Uterus (tissue), 4 donors: ENCODE measurements around the gene ACTR5. TPM values are rescaled to one million over a fixed set of nuclear protein-coding genes. Genes with fewer than 3 reads are reported as not detected.

Source experiments
- DNase-seq, 2 donors: peaks; one replicate each; pipeline ENCODE4 v3.0.0-alpha.2; 2019 to 2020
- H3K27ac ChIP-seq, 2 donors: fragments of 200-600 bp; sonication (generic); 1 replicate in 1 of 2; 2 replicates in 1 of 2; pipeline ENCODE4 v1.5.1; 2016 to 2018
- H3K27me3 ChIP-seq, 2 donors: fragments of 200-600 bp; sonication (generic); one replicate each; pipeline ENCODE4 v1.5.1; 2018 to 2019; ENCODE audit warnings: control low read depth in 1 of 2
- H3K36me3 ChIP-seq, 2 donors: fragments of 200-600 bp; sonication (generic); one replicate each; pipeline ENCODE4 v1.5.1; 2019; ENCODE audit warnings: control low read depth in 1 of 2
- H3K4me1 ChIP-seq, 2 donors: fragments of 200-600 bp; sonication (generic); one replicate each; pipeline ENCODE4 v1.5.1; 2018 to 2019; ENCODE audit warnings: control low read depth in 1 of 2
- H3K4me3 ChIP-seq, 2 donors: fragments of 200-600 bp; sonication (generic); 1 replicate in 1 of 2; 2 replicates in 1 of 2; pipeline ENCODE4 v1.5.1; 2018 to 2019; ENCODE audit warnings: mild to moderate bottlenecking in 1 of 2
- H3K9me3 ChIP-seq, 2 donors: fragments of 200-600 bp; sonication (generic); one replicate each; pipeline ENCODE4 v1.5.1; 2019; ENCODE audit warnings: control low read depth in 1 of 2
- CTCF ChIP-seq, 4 experiments: fragments of 200-600 bp in 2 of 4; fragments of 450-650 bp in 2 of 4; sonication (generic) in 2 of 4; IDR thresholded peaks; one replicate each; pipeline ENCODE4 v1.5.1; 2016 to 2019; ENCODE audit warnings: antibody characterized with exemption in 4 of 4, mild to moderate bottlenecking in 2 of 4, moderate library complexity in 1 of 4
- POLR2A ChIP-seq, 2 donors: fragments of 450-650 bp; IDR thresholded peaks; one replicate each; pipeline ENCODE4 v1.6.1; 2016; ENCODE audit warnings: antibody characterized with exemption in 2 of 2, mild to moderate bottlenecking in 1 of 2, moderate library complexity in 1 of 2
- intact Hi-C: fragments of 100-400 bp; cut with DNase I; formaldehyde crosslinking; loops from one replicate; pipeline ENCODE4 v1.15.1; 2023; ENCODE audit warnings: low total_unique reads
- total RNA-seq, 4 donors: library from RNA; depleted of rRNA in 3 of 4; stranded (reverse); fragments of >200 nt in 3 of 4; gene quantifications; one replicate each; pipeline versions ENCODE4 v1.1.0 to v1.2.4, GENCODE V29; 2014 to 2023
- donor health status: DM: yes; HTN: yes; CAD: no.

Gene ACTR5
- total RNA-seq, 4 donors from 2014 or later, result 3.8 to 12.4 (median 11.7) TPM

- intact Hi-C loops, result no loop called here
- TF ChIP-seq POLR2A (IDR thresholded peaks at IDR 0.05), result no peak
- TF ChIP-seq CTCF (IDR thresholded peaks at IDR 0.05), result no peak
- no peak overlapping the region for H3K4me3 ChIP-seq
- DNase-seq, result no peak
- no peaks in the 10 kb centered on the region for H3K36me3 ChIP-seq
- H3K27me3 ChIP-seq, result no peaks in the 10 kb centered on the region
- no peaks in the 10 kb centered on the region for H3K4me1 ChIP-seq
- H3K9me3 ChIP-seq, result no peaks in the 10 kb centered on the region
- no peak overlapping the region for H3K27ac ChIP-seq
These were observed 44.1 kb upstream of the ACTR5 start for GRCh38 chr20:38704136-38704535.

- intact Hi-C loops, result no loop called here
- DNase-seq, result no peak
These were observed 41.8 kb upstream of the ACTR5 start for GRCh38 chr20:38706509-38706908.

GRCh38 chr20:38714308-38714707, 34.0 kb upstream of the ACTR5 start:
- TF ChIP-seq POLR2A (IDR thresholded peaks at IDR 0.05) (no peak), CTCF (IDR thresholded peaks at IDR 0.05) (no peak)
- Histone ChIP-seq H3K4me3 (no peak overlapping the region), H3K9me3 (no peaks in the 10 kb centered on the region), H3K27me3 (peaks cover 0 to 2% of the 10 kb centered on the region in 2 donors), H3K27ac (no peak overlapping the region), H3K4me1 (no peaks in the 10 kb centered on the region), H3K36me3 (no peaks in the 10 kb centered on the region)
- intact Hi-C loops, result no loop called here
- DNase-seq, result no peak

More at GRCh38 chr20:38706509-38706908, 41.8 kb upstream of the ACTR5 start:
- Histone ChIP-seq H3K4me3 (no peak overlapping the region), H3K27ac (no peak overlapping the region), H3K4me1 (no peaks in the 10 kb centered on the region), H3K9me3 (no peaks in the 10 kb centered on the region), H3K27me3 (no peaks in the 10 kb centered on the region), H3K36me3 (no peaks in the 10 kb centered on the region)
- TF ChIP-seq POLR2A (IDR thresholded peaks at IDR 0.05) (no peak), CTCF (IDR thresholded peaks at IDR 0.05) (no peak)

GRCh38 chr20:38715646-38716045, 32.6 kb upstream of the ACTR5 start:
- DNase-seq, result no peak
- Histone ChIP-seq H3K36me3 (no peaks in the 10 kb centered on the region), H3K4me1 (no peaks in the 10 kb centered on the region), H3K9me3 (no peaks in the 10 kb centered on the region), H3K27ac (no peak overlapping the region), H3K4me3 (no peak overlapping the region), H3K27me3 (peaks cover 0 to 3% of the 10 kb centered on the region in 2 donors)
- intact Hi-C loops, result no loop called here
- TF ChIP-seq CTCF (IDR thresholded peaks at IDR 0.05), result no peak
- no peak for TF ChIP-seq POLR2A (IDR thresholded peaks at IDR 0.05)

GRCh38 chr20:38722683-38723016, 25.6 kb upstream of the ACTR5 start:
- peaks cover 0 to 16% of the 10 kb centered on the region in 2 donors for H3K4me1 ChIP-seq
- H3K27me3 ChIP-seq, result peaks cover 10 to 34% of the 10 kb centered on the region in 2 donors
- H3K9me3 ChIP-seq, result no peaks in the 10 kb centered on the region
- no peak overlapping the region for H3K4me3 ChIP-seq
- no peak for TF ChIP-seq POLR2A (IDR thresholded peaks at IDR 0.05)
- no peak for TF ChIP-seq CTCF (IDR thresholded peaks at IDR 0.05)
- intact Hi-C loops, result no loop called here
- no peaks in the 10 kb centered on the region for H3K36me3 ChIP-seq
- no peak for DNase-seq
- no peak overlapping the region for H3K27ac ChIP-seq
